Measurements from ENCODE around the gene IL12A.

GRCh38 chr3:159982442-159982974 lies 6.1 kb upstream of the IL12A start:
- TF ChIP-seq POLR2A (IDR thresholded peaks at IDR 0.05; ENCODE audit: low read depth, low read length): no peak
- no peak for TF ChIP-seq EZH2 (IDR thresholded peaks at IDR 0.05; ENCODE audit: borderline replicate concordance, control insufficient read depth, low read depth, low read length)
- TF ChIP-seq, protein P1, sequence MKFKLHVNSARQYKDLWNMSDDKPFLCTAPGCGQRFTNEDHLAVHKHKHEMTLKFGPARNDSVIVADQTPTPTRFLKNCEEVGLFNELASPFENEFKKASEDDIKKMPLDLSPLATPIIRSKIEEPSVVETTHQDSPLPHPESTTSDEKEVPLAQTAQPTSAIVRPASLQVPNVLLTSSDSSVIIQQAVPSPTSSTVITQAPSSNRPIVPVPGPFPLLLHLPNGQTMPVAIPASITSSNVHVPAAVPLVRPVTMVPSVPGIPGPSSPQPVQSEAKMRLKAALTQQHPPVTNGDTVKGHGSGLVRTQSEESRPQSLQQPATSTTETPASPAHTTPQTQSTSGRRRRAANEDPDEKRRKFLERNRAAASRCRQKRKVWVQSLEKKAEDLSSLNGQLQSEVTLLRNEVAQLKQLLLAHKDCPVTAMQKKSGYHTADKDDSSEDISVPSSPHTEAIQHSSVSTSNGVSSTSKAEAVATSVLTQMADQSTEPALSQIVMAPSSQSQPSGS (IDR thresholded peaks at IDR 0.05; ENCODE audit: low read length): no peak
- 0 out of 6 replicates have a peak, but pooled peaks of 1 of the 3 experiments have one; percentile 3 for TF ChIP-seq CTCF (IDR thresholded peaks at IDR 0.05 in 2 of 3, conservative IDR thresholded peaks at IDR 0.05 in 1 of 3; ENCODE audit: control insufficient read depth in 2 of 3, extremely low read depth in 1 of 3, insufficient read depth in 1 of 3, low read depth in 3 of 3, low read length in 3 of 3)
- no peak for TF ChIP-seq YY1 (IDR thresholded peaks at IDR 0.05; ENCODE audit: low read depth, low read length)
- no peak for TF ChIP-seq HDAC6 (IDR thresholded peaks at IDR 0.05; ENCODE audit: unreplicated experiment)
- TF ChIP-seq POLR2AphosphoS2 (IDR thresholded peaks at IDR 0.05; ENCODE audit: low read depth, low read length): no peak
- no peak for TF ChIP-seq REST (IDR thresholded peaks at IDR 0.05; ENCODE audit: low read depth, low read length)
- no peak for TF ChIP-seq HCFC1 (IDR thresholded peaks at IDR 0.05; ENCODE audit: low read length)
- TF ChIP-seq ATF3 (IDR thresholded peaks at IDR 0.05; ENCODE audit: borderline replicate concordance, extremely low read depth, low read depth, low read length): no peak
- TF ChIP-seq MLLT1 (IDR thresholded peaks at IDR 0.05): no peak
